Liver (tissue), 4 donors: ENCODE results near the gene ASAP2. TPM values are rescaled to one million over a fixed set of nuclear protein-coding genes. Genes with fewer than 3 reads are reported as not detected.

ENCODE experiments used
- polyA plus RNA-seq, 2 donors: library from polyadenylated mRNA; stranded (reverse) in 1 of 2; unstranded in 1 of 2; fragments of 200-250 nt in 1 of 2; fragments of >200 nt in 1 of 2; fragmentation: Nextera tagmentation in 1 of 2; extraction: Ambion mirVana in 1 of 2; gene quantifications; one replicate each; pipeline versions ENCODE4 v1.2.1 to v1.2.3, GENCODE V29; 2013 to 2015
- total RNA-seq, 2 donors: library from RNA; depleted of rRNA; stranded (reverse); fragments of >200 nt; gene quantifications; one replicate each; pipeline ENCODE4 v1.2.3, GENCODE V29; 2014
- donor health status: healthy.
- donor health status: healthy.
- donor health status: healthy.

Gene ASAP2
- total and polyA plus RNA-seq, 4 donors, result 0.36 to 5.9 (median 2.6) TPM

Other genes with a start within 250 kb of the ASAP2 start
- 10 to 100 TPM in 1 of 2 donors, 1 to 10 TPM in 1; 5.0 to 65.5 TPM for gene MBOAT2, start 203.1 kb upstream of the ASAP2 start, total RNA-seq
- gene MBOAT2, start 203.1 kb upstream of the ASAP2 start, polyA plus RNA-seq, result 1 to 10 TPM in 1 of 2 donors, under 1 TPM in 1; 0.57 to 1.4 TPM
- 10 to 100 TPM in 1 of 2 donors, 1 to 10 TPM in 1; 6.6 to 11.4 TPM for gene ITGB1BP1, start 216.7 kb downstream of the ASAP2 start, total RNA-seq
- 10 to 100 TPM; 15.9 to 30.9 TPM for gene ITGB1BP1, start 216.7 kb downstream of the ASAP2 start, polyA plus RNA-seq
- 10 to 100 TPM; 22.6 to 32.2 TPM for gene CPSF3, start 216.8 kb downstream of the ASAP2 start, total RNA-seq
- 10 to 100 TPM in 1 of 2 donors, 1 to 10 TPM in 1; 8.7 to 11.3 TPM for gene CPSF3, start 216.8 kb downstream of the ASAP2 start, polyA plus RNA-seq